ENCODE results near the gene PLXNA2. TPM values are rescaled to one million over a fixed set of nuclear protein-coding genes. Genes with fewer than 3 reads are reported as not detected.

The PLXNA2 gene
- total RNA-seq, 1 donor from 2014 or later, result 17.7 TPM

DNA sequence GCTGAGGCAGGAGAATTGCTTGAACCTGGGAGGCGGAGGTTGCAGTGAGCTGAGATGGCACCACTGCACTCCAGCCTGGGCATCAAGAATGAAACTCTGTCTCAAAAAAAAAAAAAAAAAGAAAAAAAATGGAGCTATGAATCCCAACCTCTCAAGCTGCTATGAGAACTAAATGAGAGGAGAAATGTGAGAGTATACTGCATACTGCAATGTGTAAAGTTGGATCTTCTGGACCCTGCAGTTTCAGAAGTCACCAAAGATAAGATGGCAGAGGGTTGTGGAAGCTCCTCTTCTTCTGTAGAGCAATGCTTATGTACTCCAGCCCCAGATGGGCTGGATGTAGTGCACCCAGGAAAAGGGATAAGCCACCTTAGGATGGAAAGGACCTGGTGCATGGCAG lies 55.6 kb downstream of the PLXNA2 start:
- Histone ChIP-seq H4K20me1 (ENCODE audit: insufficient read depth, low read length) (no peaks in the 10 kb centered on the region), H3K27ac (ENCODE audit: low read depth, low read length) (no peak overlapping the region), H3K36me3 (ENCODE audit: insufficient read depth, low read length) (no peaks in the 10 kb centered on the region), H3K9me3 (ENCODE audit: insufficient read depth, low read depth, low read length) (no peaks in the 10 kb centered on the region), H3K79me2 (ENCODE audit: insufficient read depth, low read length) (no peaks in the 10 kb centered on the region), H3K4me2 (ENCODE audit: low read length) (no peak overlapping the region), H3K4me3 (ENCODE audit: insufficient read depth, low read depth, low read length) (no peak overlapping the region), H3K4me1 (ENCODE audit: insufficient read depth, low read length) (peaks cover 22% of the 10 kb centered on the region), H2AFZ (ENCODE audit: low read depth, low read length) (no peak overlapping the region), H3K9ac (ENCODE audit: low read length) (no peak overlapping the region), H3K27me3 (ENCODE audit: insufficient read depth, low read length) (no peaks in the 10 kb centered on the region)
- H3K4me1 Mint-ChIP-seq (ENCODE audit: low read depth, unreplicated experiment), result peaks cover 48% of the 10 kb centered on the region
- H3K27ac Mint-ChIP-seq (ENCODE audit: unreplicated experiment), result no peak overlapping the region
- H3K9me3 Mint-ChIP-seq (ENCODE audit: unreplicated experiment), result no peaks in the 10 kb centered on the region
- FAIRE-seq, result no peak
- DNase-seq (ENCODE audit: low read depth), result no peak
- H3K27me3 Mint-ChIP-seq (ENCODE audit: low read depth, unreplicated experiment), result peaks cover 4% of the 10 kb centered on the region
- TF ChIP-seq, protein P1, sequence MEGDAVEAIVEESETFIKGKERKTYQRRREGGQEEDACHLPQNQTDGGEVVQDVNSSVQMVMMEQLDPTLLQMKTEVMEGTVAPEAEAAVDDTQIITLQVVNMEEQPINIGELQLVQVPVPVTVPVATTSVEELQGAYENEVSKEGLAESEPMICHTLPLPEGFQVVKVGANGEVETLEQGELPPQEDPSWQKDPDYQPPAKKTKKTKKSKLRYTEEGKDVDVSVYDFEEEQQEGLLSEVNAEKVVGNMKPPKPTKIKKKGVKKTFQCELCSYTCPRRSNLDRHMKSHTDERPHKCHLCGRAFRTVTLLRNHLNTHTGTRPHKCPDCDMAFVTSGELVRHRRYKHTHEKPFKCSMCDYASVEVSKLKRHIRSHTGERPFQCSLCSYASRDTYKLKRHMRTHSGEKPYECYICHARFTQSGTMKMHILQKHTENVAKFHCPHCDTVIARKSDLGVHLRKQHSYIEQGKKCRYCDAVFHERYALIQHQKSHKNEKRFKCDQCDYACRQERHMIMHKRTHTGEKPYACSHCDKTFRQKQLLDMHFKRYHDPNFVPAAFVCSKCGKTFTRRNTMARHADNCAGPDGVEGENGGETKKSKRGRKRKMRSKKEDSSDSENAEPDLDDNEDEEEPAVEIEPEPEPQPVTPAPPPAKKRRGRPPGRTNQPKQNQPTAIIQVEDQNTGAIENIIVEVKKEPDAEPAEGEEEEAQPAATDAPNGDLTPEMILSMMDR (IDR thresholded peaks at IDR 0.05; ENCODE audit: insufficient read depth, low read depth, low read length), result no peak
- no peak for TF ChIP-seq EZH2 (IDR thresholded peaks at IDR 0.05; ENCODE audit: insufficient read depth, low read length)
- H3K4me3 Mint-ChIP-seq (ENCODE audit: unreplicated experiment), result no peak overlapping the region
- no peaks in the 10 kb centered on the region for H3K36me3 Mint-ChIP-seq (ENCODE audit: low read depth, unreplicated experiment)

- Mint-ChIP-seq H3K4me1 (ENCODE audit: low read depth, unreplicated experiment) (peaks cover 48% of the 10 kb centered on the region), H3K27ac (ENCODE audit: unreplicated experiment) (peak overlapping the region; percentile 70)
- no peak for FAIRE-seq
These were observed 56.6 kb downstream of the PLXNA2 start for GRCh38 chr1:208187499-208188041.

DNA sequence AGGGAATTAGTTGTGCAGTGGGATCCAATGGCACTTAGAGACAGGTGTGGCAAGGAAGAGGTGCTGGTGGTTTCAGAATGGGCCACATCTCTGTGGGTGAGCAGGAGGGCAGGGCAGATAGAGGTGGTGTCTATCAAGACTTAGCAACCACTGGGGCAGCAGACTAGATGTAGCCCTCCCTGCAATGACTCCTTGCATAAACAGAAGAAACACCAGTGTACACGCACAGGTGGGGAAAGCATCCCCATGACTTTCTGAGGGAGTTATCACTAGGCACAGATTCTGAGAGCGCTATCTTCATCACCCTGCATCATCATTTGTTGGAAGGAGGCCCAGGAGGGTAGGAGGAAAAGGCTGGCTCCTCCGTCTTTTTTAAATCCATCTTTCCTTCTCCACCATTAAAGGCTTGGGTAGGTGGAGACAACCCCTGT lies 58.4 kb downstream of the PLXNA2 start:
- H3K27ac Mint-ChIP-seq (ENCODE audit: unreplicated experiment), result peak overlapping the region; percentile 82
- peaks cover 48% of the 10 kb centered on the region for H3K4me1 Mint-ChIP-seq (ENCODE audit: low read depth, unreplicated experiment)
- Histone ChIP-seq H3K4me1 (ENCODE audit: insufficient read depth, low read length) (peaks cover 22% of the 10 kb centered on the region), H3K9ac (ENCODE audit: low read length) (no peak overlapping the region), H3K79me2 (ENCODE audit: insufficient read depth, low read length) (no peaks in the 10 kb centered on the region), H3K4me3 (ENCODE audit: insufficient read depth, low read depth, low read length) (no peak overlapping the region), H3K9me3 (ENCODE audit: insufficient read depth, low read depth, low read length) (no peaks in the 10 kb centered on the region), H4K20me1 (ENCODE audit: insufficient read depth, low read length) (no peaks in the 10 kb centered on the region), H3K27me3 (ENCODE audit: insufficient read depth, low read length) (no peaks in the 10 kb centered on the region), H3K27ac (ENCODE audit: low read depth, low read length) (no peak overlapping the region), H3K4me2 (ENCODE audit: low read length) (peak overlapping the region; percentile 39), H2AFZ (ENCODE audit: low read depth, low read length) (no peak overlapping the region), H3K36me3 (ENCODE audit: insufficient read depth, low read length) (no peaks in the 10 kb centered on the region)
- peaks cover 7% of the 10 kb centered on the region for H3K27me3 Mint-ChIP-seq (ENCODE audit: low read depth, unreplicated experiment)
- no peaks in the 10 kb centered on the region for H3K36me3 Mint-ChIP-seq (ENCODE audit: low read depth, unreplicated experiment)
- H3K9me3 Mint-ChIP-seq (ENCODE audit: unreplicated experiment), result no peaks in the 10 kb centered on the region
- TF ChIP-seq, protein P1 (IDR thresholded peaks at IDR 0.05; ENCODE audit: insufficient read depth, low read depth, low read length), result no peak
- TF ChIP-seq EZH2 (IDR thresholded peaks at IDR 0.05; ENCODE audit: insufficient read depth, low read length), result no peak
- no peak for FAIRE-seq
- H3K4me3 Mint-ChIP-seq (ENCODE audit: unreplicated experiment), result no peak overlapping the region
- DNase-seq (ENCODE audit: low read depth), result peak; percentile 63

More at GRCh38 chr1:208187499-208188041, 56.6 kb downstream of the PLXNA2 start:
- Histone ChIP-seq H3K4me2 (ENCODE audit: low read length) (no peak overlapping the region), H3K9me3 (ENCODE audit: insufficient read depth, low read depth, low read length) (no peaks in the 10 kb centered on the region), H3K36me3 (ENCODE audit: insufficient read depth, low read length) (no peaks in the 10 kb centered on the region), H3K4me3 (ENCODE audit: insufficient read depth, low read depth, low read length) (no peak overlapping the region), H3K9ac (ENCODE audit: low read length) (no peak overlapping the region), H3K27me3 (ENCODE audit: insufficient read depth, low read length) (no peaks in the 10 kb centered on the region), H4K20me1 (ENCODE audit: insufficient read depth, low read length) (no peaks in the 10 kb centered on the region), H3K4me1 (ENCODE audit: insufficient read depth, low read length) (peaks cover 22% of the 10 kb centered on the region), H2AFZ (ENCODE audit: low read depth, low read length) (no peak overlapping the region), H3K27ac (ENCODE audit: low read depth, low read length) (no peak overlapping the region), H3K79me2 (ENCODE audit: insufficient read depth, low read length) (no peaks in the 10 kb centered on the region)
- DNase-seq (ENCODE audit: low read depth), result no peak
- TF ChIP-seq EZH2 (IDR thresholded peaks at IDR 0.05; ENCODE audit: insufficient read depth, low read length), result no peak
- TF ChIP-seq, protein P1 (IDR thresholded peaks at IDR 0.05; ENCODE audit: insufficient read depth, low read depth, low read length), result no peak
- no peaks in the 10 kb centered on the region for H3K36me3 Mint-ChIP-seq (ENCODE audit: low read depth, unreplicated experiment)
- no peak overlapping the region for H3K4me3 Mint-ChIP-seq (ENCODE audit: unreplicated experiment)
- H3K9me3 Mint-ChIP-seq (ENCODE audit: unreplicated experiment), result no peaks in the 10 kb centered on the region
- peaks cover 7% of the 10 kb centered on the region for H3K27me3 Mint-ChIP-seq (ENCODE audit: low read depth, unreplicated experiment)

Measured in astrocyte (in vitro differentiated cells and primary cell).